GM19023 (cell line): ENCODE measurements around the gene CCNL1.

ENCODE experiments used
- ATAC-seq: cut with Tn5 transposase; IDR thresholded peaks from one replicate; pipeline ENCODE4 v1.9.1; 2021; ENCODE audit warnings: mild to moderate bottlenecking, moderate library complexity; ENCODE audit not compliant: unreplicated experiment

Gene CCNL1

DNA sequence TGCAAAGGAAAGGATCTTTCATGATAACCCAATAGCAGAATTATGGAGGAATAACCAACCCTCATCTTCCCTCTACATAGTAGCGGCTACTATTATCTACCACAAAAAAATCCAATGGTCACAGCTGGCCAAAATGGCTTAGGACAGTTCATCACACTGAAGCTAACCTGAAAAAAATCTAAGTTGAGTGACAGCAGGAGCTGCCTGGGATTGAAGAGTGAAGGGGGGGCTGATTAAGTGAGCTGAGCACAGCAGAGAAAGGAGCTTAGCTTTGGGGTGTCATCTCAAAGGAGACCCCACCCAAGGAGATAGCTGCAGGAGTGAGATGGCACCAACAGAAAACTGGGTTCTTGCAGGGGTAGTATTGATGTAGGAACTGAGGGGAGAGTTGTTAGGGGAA is 33.6 kb downstream of the CCNL1 start:
- no peak for ATAC-seq

DNA sequence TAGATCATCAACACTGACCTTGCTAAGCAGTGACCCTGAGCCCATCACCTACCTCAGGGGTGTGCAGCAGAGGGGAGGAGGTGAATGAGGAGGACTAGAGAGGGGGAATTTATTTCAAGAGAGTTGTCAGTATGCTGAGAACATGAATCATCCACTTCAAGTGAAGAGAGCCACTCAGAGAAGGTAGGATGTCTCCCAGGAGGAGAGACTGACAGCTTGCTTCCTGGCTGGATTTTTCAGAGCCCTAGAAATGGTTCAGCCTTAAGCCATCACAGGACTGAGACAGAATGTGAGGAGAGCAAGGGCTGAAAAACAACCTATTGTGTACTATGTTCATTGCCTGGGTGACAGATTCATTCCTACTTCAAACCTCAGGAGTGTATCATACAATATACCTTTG is 34.8 kb downstream of the CCNL1 start:
- no peak for ATAC-seq

DNA sequence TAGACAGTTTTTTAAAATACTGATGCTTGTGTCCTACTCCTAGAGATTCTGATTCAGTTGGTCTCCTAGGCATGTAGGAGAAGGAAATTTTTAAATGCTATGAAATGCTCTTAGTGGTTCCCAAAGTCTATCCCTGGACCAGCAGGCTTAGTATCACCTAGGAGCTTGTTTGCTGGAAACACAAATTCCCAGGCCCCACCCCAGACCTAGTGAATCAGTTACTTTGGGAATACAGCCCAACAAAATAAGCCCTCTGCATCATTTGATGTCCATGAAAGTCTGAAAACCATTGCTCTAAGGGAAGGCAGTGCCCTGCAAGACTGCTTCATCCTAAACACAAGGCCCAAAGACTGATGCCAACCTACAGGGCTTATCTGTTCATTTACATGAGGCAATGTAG is 36.3 kb downstream of the CCNL1 start:
- no peak for ATAC-seq

DNA sequence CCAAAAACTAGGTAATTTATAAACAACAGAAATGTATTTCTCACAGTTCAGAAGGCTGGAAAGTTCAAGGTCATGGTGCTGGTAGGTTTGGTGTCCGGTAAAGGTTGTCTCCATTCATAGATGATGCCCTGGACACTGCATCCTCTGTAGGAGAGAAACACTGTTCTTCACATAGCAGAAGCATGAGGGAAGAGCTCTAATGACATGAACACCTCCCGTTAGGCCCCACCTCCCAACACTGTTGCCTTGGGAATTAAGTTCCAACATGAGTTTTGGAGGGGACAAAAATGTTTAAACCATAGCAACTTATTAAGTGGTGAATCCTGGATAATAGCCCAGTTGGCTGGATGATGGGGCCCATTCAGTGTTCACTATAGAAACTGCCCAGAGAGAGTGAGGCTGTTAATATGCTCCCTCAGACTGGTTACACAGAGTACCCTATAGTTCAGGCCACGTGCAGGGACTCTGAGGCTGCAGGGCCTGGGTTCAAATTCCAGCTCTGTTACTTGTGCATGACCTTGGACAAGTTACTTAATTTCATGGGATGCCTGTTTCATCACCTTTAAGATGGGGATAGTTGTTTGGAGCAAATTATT is 37.0 kb downstream of the CCNL1 start:
- ATAC-seq: no peak

DNA sequence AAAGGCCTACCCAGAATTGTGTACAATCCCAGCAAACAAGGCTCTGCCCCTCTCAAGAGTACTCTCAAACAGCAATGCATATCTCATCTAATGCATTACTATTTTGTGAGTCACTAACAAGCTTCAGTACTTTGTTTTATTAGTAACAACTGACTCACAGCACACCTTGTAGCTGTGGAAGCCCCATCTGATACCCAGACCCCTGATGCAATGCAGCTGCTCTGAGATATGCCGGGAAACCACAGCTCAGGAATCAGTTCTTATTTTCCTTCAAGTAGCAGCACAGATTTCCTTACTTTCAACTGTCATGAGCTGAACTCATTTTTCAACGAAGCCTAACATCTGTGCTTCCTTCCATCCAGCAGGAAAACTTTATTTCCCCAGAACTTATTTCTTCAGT is 37.8 kb downstream of the CCNL1 start:
- ATAC-seq: no peak

DNA sequence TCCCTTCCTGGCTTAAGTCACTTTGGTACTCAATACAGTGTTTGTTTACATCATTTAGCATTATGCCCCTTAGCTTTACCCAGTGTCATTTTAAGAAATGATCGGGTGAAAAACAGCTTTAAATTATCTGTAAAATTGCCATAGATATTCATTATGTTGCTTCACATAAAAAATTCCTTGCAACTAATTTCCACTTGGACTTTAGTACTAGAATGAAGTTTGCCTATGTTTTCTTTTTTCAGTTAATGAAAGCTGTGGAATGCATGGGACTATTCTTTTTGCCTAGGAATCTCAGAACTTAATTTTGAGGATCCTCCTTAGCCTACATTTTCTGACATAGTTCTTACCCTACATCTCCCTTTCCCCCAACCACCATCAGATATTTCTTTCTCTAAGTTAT is 38.4 kb downstream of the CCNL1 start:
- no peak for ATAC-seq

GRCh38 chr3:157120071-157120892 is 39.7 kb downstream of the CCNL1 start:
- ATAC-seq: no peak

DNA sequence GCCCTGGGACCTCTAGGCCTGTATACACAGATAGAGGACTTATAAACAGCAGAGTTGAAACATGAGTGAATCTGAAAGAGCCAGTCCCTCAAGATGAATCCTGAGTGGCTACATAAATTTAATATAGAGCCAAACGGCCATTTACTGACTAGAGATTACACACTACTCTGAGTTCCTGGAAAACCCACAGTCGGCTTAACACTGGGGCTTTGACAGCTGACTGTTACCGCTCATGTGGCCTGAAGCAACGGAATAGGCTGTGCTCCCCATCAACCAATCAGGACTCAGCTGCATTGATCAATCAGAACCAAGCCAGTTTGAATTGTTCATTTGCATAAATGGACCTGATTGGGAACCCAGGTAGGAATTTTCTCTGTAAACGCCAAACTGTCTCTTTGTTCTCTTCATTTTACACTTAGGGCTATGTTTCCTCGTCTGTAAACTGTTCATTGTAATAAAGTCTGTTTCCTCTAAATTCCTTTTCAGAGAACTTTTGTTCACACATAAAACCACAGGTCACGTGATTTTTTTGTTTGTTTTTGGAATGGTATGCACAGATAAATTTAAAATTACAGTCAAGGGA is 40.5 kb downstream of the CCNL1 start:
- ATAC-seq: no peak

- no peak for ATAC-seq
Observed at GRCh38 chr3:157117875-157118654, 41.9 kb downstream of the CCNL1 start.

- ATAC-seq: no peak
Observed at GRCh38 chr3:157117206-157117605, 42.7 kb downstream of the CCNL1 start.

GRCh38 chr3:157116017-157116416 is 43.9 kb downstream of the CCNL1 start:
- ATAC-seq: no peak

- no peak for ATAC-seq
Observed at GRCh38 chr3:157115069-157116006, 44.6 kb downstream of the CCNL1 start.

- ATAC-seq: no peak
Observed at GRCh38 chr3:157113832-157114505, 46.0 kb downstream of the CCNL1 start.

DNA sequence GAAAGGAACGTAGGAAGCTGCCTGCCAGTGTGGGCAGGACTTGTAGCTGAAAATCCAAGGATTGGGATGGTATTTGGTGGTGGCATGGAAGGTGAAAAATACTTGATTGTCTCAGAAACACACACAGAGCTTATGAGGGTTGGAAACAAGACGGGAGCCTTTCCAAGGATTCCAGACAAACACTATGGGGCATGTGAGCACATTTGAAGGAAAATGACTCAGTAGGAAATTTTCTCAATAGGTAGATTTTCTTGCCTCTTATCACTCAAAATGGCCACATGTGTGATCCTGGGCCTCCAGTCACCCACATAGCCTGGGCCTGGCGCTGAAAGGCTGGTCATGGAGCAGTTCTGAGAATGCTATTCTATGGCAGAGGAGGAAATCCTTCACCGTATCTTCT is 47.4 kb downstream of the CCNL1 start:
- no peak for ATAC-seq

- no peak for ATAC-seq
Observed at GRCh38 chr3:157111518-157111917, 48.4 kb downstream of the CCNL1 start.

GRCh38 chr3:157110761-157111278 is 49.1 kb downstream of the CCNL1 start:
- no peak for ATAC-seq

GRCh38 chr3:157109267-157110141 is 50.4 kb downstream of the CCNL1 start:
- no peak for ATAC-seq

GRCh38 chr3:157107644-157108133 is 52.3 kb downstream of the CCNL1 start:
- no peak for ATAC-seq
